CD4-positive, alpha-beta T cell treated with Interleukin-12 subunit alpha and Interleukin-12 subunit beta, for 1 hour (primary cell): ENCODE measurements around the gene RAB31.
"Not testable (repeated sequence)": the region's sequence is repeated elsewhere in the genome, so short reads cannot be mapped to it uniquely, and the experiment has no call there.

ENCODE experiments used
- DNase-seq: peaks from one replicate; pipeline ENCODE4 v3.0.0-alpha.2; 2020

RAB31 gene

GRCh38 chr18:9762526-9762925, 54.4 kb downstream of the RAB31 start:
- DNase-seq = no peak

- DNase-seq = no peak
These were observed 55.1 kb downstream of the RAB31 start for GRCh38 chr18:9763157-9763556.

DNA sequence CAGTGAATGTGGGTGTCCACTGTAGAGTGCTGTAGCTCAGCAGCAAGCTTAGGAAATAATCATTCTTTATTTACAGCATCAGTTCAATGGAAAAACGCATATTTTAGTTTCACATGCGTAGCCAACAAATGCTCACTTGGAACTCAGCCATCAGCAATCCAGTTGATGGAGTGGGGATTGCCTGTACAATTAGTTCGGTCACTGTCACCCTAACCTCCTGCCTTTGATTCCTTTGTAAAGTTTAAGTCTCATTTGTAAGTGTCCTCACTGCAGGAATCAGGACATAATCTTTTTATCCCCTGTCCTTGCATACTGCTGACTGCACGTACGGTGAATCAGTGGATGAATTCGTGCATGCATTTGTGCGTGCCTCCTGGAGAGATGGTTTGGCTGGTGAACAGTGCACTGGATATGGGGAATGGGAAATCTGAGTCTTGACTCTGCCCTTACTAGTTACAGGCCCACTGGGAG, 55.9 kb downstream of the RAB31 start:
- DNase-seq = no peak

DNA sequence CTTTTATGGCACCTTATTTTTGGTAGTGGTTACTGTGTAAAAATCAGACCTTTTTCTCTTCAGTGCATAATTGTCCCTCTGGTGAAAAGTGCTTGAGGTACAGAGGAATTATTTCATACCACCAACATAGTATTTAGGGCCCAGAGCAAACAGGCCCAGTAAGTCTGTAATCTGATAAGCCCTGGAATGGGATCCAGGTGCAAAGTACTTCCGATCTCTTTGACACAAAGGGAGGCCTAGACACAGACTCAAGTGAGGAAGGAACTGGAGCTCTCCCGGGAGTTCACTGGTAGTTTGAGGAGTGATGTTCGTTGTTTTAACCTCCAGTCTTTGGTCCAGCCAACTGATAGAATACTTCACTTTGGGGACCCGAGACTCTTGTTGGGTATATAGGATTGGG, 57.4 kb downstream of the RAB31 start:
- DNase-seq = no peak

DNA sequence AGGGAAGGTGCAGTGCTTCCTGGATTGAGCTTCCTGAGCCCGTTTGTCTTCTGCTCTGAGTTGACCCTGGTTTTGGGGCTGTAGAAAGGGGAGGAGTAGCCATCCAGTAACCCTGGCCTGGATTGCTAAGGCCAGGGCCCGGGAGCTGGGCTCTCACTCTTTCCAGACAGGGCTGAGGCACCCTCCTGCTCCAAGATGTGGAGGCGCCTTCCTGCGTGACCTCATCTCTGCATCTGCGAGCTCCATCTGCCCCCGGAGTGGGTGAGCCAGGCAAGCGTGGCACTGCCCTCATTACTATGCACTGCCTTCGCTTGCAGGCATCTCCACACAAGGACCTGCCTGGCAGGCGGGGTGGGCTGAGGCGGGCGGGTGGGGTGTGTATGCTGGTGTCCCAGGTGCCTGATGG, 58.0 kb downstream of the RAB31 start:
- DNase-seq = no peak

DNA sequence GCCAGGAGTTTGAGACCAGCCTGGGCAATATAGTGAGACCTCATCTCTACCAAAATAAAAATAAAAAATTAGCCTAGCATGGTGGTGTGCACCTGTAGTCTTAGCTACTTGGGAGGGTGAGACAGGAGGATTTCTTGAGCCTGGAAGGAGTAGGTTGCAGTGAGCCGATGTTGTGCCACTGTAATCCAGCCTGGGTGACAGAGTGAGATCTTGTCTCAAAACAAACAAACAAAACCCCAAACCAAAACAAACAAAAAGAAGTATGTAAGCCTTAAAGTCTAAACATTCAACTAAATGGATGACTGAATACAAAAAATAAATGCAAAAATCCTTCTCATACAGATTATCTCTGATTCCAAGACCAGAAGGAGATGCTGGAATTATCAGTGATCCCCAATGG, 58.6 kb downstream of the RAB31 start:
- no peak for DNase-seq

DNA sequence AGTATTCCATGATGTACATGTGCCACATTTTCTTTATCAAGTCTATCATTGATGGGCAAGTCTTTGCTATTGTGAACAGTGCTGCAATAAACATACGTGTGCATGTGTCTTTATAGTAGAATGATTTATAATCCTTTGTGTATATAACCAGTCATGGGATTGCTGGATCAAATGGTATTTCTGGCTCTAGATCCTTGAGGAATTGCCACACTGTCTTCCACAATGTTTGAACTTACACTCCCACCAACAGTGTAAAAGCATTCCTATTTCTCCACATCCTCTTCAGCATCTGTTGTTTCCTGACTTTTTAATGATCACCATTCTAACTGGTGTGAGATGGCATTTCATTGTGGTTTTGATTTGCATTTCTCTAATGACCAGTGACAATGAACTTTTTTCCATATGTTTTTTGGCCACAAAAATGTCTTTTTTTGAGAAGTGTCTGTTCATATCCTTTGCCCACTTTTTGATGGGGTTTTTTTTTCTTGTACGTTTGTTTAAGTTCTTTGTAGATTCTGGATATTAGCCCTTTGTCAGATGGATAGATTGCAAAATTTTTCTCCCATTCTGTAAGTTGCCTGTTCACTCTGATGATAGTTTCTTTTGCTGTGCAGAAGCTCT, 60.1 kb downstream of the RAB31 start:
- not testable (repeated sequence) for DNase-seq

- DNase-seq = not testable (repeated sequence)
These were observed 62.0 kb downstream of the RAB31 start for GRCh38 chr18:9770111-9770510.

GRCh38 chr18:9771261-9771976, 63.3 kb downstream of the RAB31 start:
- peak; percentile 42 for DNase-seq

DNA sequence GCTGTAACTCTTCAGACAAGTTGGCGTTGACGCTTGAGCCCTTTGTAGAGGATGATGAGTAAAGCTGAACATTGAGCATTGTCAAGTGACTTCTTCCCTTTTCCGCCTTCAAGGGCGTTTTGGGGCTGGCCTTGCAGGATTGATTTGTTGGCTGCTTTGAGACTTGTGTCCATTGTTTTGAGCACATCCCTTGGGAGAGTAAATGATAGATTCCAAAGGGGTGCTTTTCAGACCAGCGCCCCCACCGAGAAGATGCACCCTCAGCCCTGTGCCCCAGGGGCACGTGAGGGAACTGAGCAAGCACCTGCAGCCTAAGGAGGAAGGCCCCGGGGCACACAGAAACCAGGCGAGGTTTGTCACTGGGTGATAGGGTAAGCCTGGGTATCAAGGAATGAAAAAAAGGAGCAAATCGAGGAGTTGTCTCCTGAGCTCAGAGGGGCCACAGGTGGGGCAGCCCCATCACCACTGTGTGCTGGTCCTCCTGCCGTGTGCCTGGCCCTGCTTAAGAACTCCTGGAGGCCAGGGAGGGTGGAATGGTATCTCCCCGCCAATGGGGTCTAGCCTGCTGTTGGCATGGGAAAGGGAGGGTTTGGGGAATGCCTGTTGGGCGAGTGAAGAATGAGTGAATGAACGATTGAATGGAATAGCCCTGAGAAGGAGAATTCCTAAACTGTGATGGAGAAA, 64.0 kb downstream of the RAB31 start:
- no peak for DNase-seq

DNA sequence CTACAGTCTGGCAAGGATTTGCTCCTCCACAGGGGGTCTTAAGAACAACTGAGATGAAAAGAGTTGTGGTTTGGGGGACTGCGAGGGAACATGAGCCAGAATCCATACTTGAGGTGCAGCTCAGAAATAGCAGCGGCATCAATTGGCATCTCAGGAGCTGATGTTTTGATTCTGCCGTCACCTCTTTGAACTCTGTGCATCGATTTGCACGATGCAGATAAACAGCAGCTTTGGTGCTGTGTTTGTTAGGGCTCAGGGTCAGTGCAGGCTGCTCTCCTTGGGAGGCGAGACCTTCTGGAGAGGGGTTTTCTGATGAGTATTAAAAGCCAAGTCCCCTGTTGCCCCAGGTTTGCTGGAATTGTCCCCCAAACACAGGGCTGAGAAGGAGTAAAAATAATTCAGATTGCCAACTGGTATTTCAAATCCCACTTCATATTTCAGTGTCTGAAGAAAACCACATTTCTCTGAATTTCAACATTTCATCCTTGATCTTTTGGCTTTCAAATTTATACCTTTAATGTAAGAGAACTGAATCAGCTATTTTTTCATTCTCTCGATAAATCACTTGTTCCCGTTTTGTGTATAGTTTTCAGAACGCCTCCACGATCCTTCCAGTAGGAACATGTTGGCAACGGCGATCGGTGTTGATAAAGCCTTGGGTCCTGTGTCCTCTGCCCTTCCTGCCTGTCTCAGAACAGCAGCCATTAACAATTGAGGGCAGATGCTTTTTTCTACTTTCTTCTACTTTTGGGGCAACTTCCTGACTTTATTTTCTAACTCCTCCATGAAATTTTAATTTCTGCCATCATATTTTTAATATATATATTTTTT, 65.0 kb downstream of the RAB31 start:
- DNase-seq = no peak

- no peak for DNase-seq
These were observed 66.0 kb downstream of the RAB31 start for GRCh38 chr18:9774150-9774549.

- no peak for DNase-seq
These were observed 67.1 kb downstream of the RAB31 start for GRCh38 chr18:9775178-9775577.

DNA sequence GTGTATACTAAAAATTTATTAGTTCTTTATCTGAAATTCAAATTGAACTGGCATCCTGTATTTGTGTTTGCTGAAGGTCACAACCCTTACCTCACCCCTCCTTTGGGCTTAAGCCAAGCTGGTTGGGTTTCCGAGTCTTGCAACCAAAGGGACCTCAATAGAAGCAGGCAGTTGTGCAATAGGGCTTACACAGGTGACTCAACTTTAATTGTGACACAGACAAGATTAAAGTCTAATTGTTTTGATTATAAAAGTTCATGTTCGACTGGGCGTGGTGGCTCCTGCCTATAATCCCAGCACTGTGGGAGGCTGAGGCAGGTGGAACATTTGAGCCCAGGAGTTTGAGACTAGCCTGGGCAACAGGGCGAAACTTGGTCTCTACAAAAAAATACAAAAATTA, 71.5 kb downstream of the RAB31 start:
- no peak for DNase-seq

DNA sequence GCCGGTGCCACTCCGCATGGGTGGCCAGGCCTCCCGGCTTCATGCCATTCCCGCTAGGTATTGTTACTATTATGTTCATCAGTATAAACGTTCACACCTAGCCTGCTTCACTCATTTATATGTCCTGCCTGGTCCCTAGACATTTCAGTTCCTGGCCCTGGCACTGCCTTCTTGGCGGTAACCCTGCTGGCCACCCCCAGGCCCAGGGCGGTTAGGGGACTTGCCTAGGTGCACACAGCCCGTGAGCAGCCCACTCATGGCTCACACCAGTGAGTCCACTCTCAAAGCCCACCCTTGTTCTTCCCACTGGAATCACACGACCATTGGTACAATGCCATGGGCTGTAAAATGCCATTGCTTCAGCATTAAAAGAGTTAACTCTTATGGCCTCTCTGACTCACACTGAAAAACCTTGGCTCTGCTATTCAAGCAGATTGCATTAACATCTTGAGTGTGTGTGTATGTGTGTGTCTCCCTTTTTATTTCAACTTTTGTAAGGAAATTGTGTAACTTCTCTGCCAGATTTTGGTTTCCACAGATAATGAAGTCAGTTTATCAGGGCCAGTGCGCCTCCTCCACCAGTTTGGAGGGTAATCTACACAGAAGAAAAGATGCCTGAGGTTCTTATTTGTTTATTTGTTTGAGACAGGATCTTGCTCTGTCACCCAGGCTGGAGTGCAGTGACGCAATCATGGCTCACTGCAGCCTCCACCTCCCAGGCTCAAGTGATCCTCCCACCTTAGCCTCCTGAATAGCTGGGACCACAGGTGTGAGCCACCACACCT, 74.2 kb downstream of the RAB31 start:
- DNase-seq = no peak

- DNase-seq = no peak
These were observed 78.5 kb downstream of the RAB31 start for GRCh38 chr18:9786631-9787030.

- DNase-seq = no peak
These were observed 78.9 kb downstream of the RAB31 start for GRCh38 chr18:9787036-9787435.

GRCh38 chr18:9787712-9788111, 79.6 kb downstream of the RAB31 start:
- DNase-seq = no peak

- no peak for DNase-seq
These were observed 80.0 kb downstream of the RAB31 start for GRCh38 chr18:9788140-9788539.

- DNase-seq = no peak
These were observed 80.8 kb downstream of the RAB31 start for GRCh38 chr18:9788860-9789259.

DNA sequence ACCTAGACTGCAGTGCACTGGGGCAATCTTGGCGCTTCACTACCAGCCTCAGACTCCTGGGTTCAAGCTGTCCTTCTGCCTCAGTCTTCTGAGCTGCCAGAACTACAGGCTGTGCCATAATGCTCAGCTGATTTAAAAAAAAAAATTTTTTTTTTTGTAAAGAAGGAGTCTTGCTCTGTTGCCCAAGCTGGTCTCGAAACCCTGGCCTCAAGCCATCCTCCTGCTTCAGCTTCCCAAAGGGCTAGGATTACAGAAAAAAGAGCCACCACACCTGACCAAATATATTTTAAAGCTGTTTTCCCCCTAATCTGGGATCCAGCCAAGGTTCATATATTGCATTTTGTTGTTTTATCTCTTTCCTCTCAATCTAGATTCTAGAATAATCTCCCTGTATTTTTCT, 82.2 kb downstream of the RAB31 start:
- no peak for DNase-seq

DNA sequence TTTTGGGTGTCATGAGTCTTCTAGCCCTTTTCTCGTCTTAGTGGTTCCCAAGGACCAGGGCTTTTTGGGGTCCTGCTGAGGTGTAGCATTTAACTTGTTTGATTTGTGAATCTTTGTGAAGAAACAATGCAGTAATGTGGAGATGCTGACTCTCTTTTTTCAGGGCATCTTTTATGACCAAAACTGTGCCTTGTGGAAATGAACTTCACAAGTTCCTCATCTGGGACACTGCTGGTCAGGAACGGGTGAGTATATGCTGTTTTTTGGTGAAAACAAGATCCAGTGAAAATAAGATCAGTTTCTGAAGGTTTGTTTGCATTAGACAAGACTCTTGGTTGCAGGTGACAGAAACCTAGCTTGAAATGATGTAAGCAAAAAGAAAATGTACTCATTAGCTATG, 83.9 kb downstream of the RAB31 start:
- DNase-seq = no peak
